OCI-LY1 (cell line): ENCODE results near the gene ZER1.

ENCODE experiments used
- H2AFZ ChIP-seq: fragments of 200-600 bp; sonication (generic), shearing (Covaris generic); 2 replicates; pipeline ENCODE4 v1.6.0; 2014; ENCODE audit warnings: antibody characterized with exemption, mild to moderate bottlenecking, low read length
- H3F3A ChIP-seq: fragments of 200-600 bp; sonication (generic), shearing (Covaris generic); 2 replicates; pipeline ENCODE4 v1.6.0; 2014; ENCODE audit warnings: mild to moderate bottlenecking, antibody characterized with exemption, low read length, moderate library complexity; ENCODE audit not compliant: insufficient read depth
- H3K27ac ChIP-seq: fragments of 200-600 bp; sonication (generic); 2 replicates; pipeline ENCODE4 v1.5.1; 2014; ENCODE audit warnings: low read length, mixed run types, mild to moderate bottlenecking, low read depth; ENCODE audit not compliant: poor library complexity, severe bottlenecking
- H3K27me3 ChIP-seq: fragments of 200-600 bp; sonication (generic); 2 replicates; pipeline ENCODE4 v1.6.0; 2014; ENCODE audit warnings: antibody characterized with exemption, mild to moderate bottlenecking, low read length, moderate library complexity; ENCODE audit not compliant: insufficient read depth
- H3K36me3 ChIP-seq: fragments of 200-600 bp; sonication (generic); 2 replicates; pipeline ENCODE4 v1.6.1; 2014; ENCODE audit warnings: mild to moderate bottlenecking, antibody characterized with exemption, low read length, moderate library complexity, mixed read lengths; ENCODE audit not compliant: insufficient read depth
- H3K4me1 ChIP-seq: fragments of 200-600 bp; sonication (generic); 2 replicates; pipeline ENCODE4 v1.5.1; 2014; ENCODE audit warnings: mild to moderate bottlenecking, low read length, moderate library complexity; ENCODE audit not compliant: insufficient read depth, severe bottlenecking
- H3K4me2 ChIP-seq: fragments of 200-600 bp; sonication (generic), shearing (Covaris generic); 2 replicates; pipeline ENCODE4 v1.6.1; 2014; ENCODE audit warnings: low read length
- H3K4me3 ChIP-seq: fragments of 200-600 bp; sonication (generic); 2 replicates; pipeline ENCODE4 v1.5.1; 2014; ENCODE audit warnings: low read length, low read depth, mild to moderate bottlenecking, mixed read lengths; ENCODE audit not compliant: poor library complexity, severe bottlenecking
- H3K79me2 ChIP-seq: fragments of 200-600 bp; shearing (Covaris generic); 2 replicates; pipeline ENCODE4 v1.6.1; 2016; ENCODE audit warnings: mixed run types, low read length, mixed read lengths; ENCODE audit not compliant: insufficient read depth
- H3K9ac ChIP-seq: fragments of 200-600 bp; sonication (generic), shearing (Covaris generic); 2 replicates; pipeline ENCODE4 v1.6.1; 2014; ENCODE audit warnings: mild to moderate bottlenecking, low read length, mixed read lengths
- H3K9me2 ChIP-seq: fragments of 200-600 bp; sonication (generic), shearing (Covaris generic); 2 replicates; pipeline ENCODE4 v1.6.1; 2014; ENCODE audit warnings: low read depth, mild to moderate bottlenecking, low read length, mixed read lengths
- H3K9me3 ChIP-seq: fragments of 200-600 bp; shearing (Covaris generic); 2 replicates; pipeline ENCODE4 v1.6.1; 2014; ENCODE audit warnings: low read length, mixed read lengths
- H4K20me1 ChIP-seq: fragments of 200-600 bp; sonication (generic), shearing (Covaris generic); 2 replicates; pipeline ENCODE4 v1.6.0; 2016; ENCODE audit warnings: mild to moderate bottlenecking, low read length; ENCODE audit not compliant: insufficient read depth
- EZH2 ChIP-seq: fragments of 200-600 bp; sonication (generic), shearing (Covaris generic); IDR thresholded peaks from 2 replicates; pipeline ENCODE4 v1.8.0; 2017; ENCODE audit warnings: borderline replicate concordance, mixed run types, mild to moderate bottlenecking, antibody characterized with exemption, low read length, moderate library complexity, mixed read lengths
- TF ChIP-seq, protein P1 (sequence below): fragments of 200-600 bp; sonication (generic), shearing (Covaris generic); IDR thresholded peaks from 2 replicates; pipeline ENCODE4 v1.5.1; 2017; ENCODE audit warnings: mild to moderate bottlenecking, antibody characterized with exemption, low read length, moderate library complexity, mixed read lengths

ZER1 gene

DNA sequence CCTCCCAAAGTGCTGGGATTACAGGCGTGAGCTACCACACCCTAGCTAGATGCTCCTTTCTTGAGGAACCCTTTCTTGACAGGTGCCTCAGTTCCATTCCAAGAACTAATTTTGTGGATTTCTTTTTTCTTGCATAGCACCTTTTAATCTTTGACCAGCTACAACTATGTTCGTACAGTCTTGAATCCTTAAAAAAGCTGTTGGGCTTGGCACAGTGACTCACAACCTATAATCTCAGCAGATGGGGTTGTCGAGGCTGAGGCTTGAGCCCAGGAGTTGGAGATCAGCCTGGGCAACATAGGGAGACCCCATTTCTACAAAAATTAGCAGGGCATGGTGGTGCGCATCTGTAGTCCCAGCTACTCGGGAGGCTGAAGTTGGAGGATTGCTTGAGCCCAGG, 1.3 kb upstream of the ZER1 start:
- Histone ChIP-seq H3K4me3 (no peak overlapping the region), H2AFZ (no peak overlapping the region), H3K27me3 (no peaks in the 10 kb centered on the region), H3K27ac (no peak overlapping the region), H3K9ac (no peak overlapping the region), H3K36me3 (no peaks in the 10 kb centered on the region), H3K79me2 (no peaks in the 10 kb centered on the region), H3K4me1 (peaks cover 21% of the 10 kb centered on the region), H3K9me3 (peaks cover 3% of the 10 kb centered on the region; the same call in 1 of the 2 replicates), H3F3A (no peaks in the 10 kb centered on the region), H3K4me2 (no peak overlapping the region), H4K20me1 (no peaks in the 10 kb centered on the region), H3K9me2 (no peaks in the 10 kb centered on the region)
- no peak for TF ChIP-seq EZH2
- TF ChIP-seq, protein P1, sequence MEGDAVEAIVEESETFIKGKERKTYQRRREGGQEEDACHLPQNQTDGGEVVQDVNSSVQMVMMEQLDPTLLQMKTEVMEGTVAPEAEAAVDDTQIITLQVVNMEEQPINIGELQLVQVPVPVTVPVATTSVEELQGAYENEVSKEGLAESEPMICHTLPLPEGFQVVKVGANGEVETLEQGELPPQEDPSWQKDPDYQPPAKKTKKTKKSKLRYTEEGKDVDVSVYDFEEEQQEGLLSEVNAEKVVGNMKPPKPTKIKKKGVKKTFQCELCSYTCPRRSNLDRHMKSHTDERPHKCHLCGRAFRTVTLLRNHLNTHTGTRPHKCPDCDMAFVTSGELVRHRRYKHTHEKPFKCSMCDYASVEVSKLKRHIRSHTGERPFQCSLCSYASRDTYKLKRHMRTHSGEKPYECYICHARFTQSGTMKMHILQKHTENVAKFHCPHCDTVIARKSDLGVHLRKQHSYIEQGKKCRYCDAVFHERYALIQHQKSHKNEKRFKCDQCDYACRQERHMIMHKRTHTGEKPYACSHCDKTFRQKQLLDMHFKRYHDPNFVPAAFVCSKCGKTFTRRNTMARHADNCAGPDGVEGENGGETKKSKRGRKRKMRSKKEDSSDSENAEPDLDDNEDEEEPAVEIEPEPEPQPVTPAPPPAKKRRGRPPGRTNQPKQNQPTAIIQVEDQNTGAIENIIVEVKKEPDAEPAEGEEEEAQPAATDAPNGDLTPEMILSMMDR = no peak

DNA sequence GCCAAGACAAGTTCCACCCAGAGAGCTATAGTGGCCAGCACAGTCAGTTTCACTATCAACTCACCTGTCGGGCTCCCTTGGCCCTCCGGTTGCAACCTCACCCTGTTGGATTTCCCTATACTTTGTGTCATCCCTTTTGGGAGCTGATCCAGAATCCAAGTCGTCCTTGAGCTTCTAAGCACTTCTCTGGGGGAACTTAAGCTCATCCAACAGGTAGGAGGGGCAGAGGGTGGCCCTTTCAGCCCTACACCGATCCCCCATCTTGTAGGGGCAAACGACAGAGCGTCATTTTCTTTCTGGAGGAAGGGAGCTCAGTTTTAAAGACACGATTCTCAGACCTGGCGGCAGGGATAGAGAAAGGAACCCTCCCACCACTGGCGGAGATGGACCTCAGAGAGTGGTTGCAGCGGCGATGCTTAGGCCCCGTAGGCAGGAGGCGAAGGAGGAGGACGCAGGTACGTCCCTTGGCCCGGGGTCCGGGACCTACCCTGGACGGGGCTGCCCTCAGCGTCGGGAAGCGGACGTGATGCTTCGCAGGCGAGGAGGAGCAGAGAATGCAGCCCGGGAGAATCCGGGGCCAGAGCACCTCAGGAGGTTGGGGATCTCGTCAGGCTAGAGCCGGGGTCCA, 519 bp downstream of the ZER1 start:
- peak overlapping the region; percentile 52 for H3K27ac ChIP-seq
- no peaks in the 10 kb centered on the region for H3K79me2 ChIP-seq
- no peaks in the 10 kb centered on the region for H3K27me3 ChIP-seq
- no peaks in the 10 kb centered on the region for H3K36me3 ChIP-seq
- peaks cover 3% of the 10 kb centered on the region; the same call in 1 of the 2 replicates for H3K9me3 ChIP-seq
- H2AFZ ChIP-seq = no peak overlapping the region
- H3K4me3 ChIP-seq = peak overlapping the region; percentile 90
- H3K9ac ChIP-seq = peak overlapping the region; percentile 87
- peak overlapping the region; percentile 99 for H3K4me2 ChIP-seq
- no peaks in the 10 kb centered on the region for H3K9me2 ChIP-seq
- TF ChIP-seq, protein P1 = no peak
- TF ChIP-seq EZH2 = no peak
- no peaks in the 10 kb centered on the region for H3F3A ChIP-seq
- H3K4me1 ChIP-seq = peaks cover 21% of the 10 kb centered on the region
- no peaks in the 10 kb centered on the region for H4K20me1 ChIP-seq

DNA sequence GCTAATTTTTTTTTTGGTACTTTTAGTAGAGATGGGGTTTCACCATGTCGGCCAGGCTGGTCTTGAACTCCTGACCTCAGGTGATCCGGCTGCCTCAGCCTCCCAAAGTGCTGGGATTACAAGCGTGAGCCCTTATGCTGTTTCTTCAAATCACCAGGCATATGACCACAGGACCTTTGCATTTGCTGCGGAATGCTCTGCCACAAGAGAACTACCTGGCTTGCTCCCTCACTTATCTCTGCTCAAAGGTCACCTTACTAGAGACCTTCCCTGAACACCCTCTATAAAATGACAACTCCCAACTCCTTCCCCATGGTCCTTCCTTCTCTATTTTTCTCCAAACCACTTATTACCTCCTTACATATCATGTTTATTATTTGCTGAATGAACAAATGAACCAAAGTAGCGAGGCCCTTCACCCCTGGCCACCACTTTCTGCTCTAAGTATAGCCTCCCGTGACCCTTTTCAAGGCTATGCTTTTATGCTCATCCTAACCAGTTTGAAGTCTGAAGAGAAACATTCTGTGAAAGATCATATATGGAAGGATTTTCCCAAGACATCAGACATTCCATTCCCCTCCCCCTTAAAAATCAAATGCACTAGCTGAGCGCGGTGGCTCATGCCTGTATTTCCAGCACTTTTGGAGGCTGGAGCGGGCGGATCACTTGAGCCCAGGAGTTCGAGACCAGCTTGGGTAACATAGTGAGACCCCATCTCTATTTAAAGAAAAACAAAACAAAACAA, 1.3 kb downstream of the ZER1 start:
- Histone ChIP-seq H3K4me2 (peak overlapping the region; percentile 99), H3K36me3 (no peaks in the 10 kb centered on the region), H3K4me1 (peaks cover 21% of the 10 kb centered on the region), H4K20me1 (no peaks in the 10 kb centered on the region), H3K9me2 (no peaks in the 10 kb centered on the region), H3K27ac (no peak overlapping the region), H3K9ac (peak overlapping the region; percentile 87), H3K27me3 (no peaks in the 10 kb centered on the region), H2AFZ (no peak overlapping the region), H3F3A (no peaks in the 10 kb centered on the region), H3K9me3 (no peaks in the 10 kb centered on the region), H3K4me3 (peak overlapping the region; percentile 90), H3K79me2 (no peaks in the 10 kb centered on the region)
- no peak for TF ChIP-seq EZH2
